Embryonic facial prominence (tissue), 1 donor: Measurements from ENCODE around the gene SEC14L2.

Experiments
- DNase-seq: peaks from one replicate; pipeline ENCODE4 v3.0.0-alpha.2; 2016; ENCODE audit errors: extremely low spot score

SEC14L2 gene

DNA sequence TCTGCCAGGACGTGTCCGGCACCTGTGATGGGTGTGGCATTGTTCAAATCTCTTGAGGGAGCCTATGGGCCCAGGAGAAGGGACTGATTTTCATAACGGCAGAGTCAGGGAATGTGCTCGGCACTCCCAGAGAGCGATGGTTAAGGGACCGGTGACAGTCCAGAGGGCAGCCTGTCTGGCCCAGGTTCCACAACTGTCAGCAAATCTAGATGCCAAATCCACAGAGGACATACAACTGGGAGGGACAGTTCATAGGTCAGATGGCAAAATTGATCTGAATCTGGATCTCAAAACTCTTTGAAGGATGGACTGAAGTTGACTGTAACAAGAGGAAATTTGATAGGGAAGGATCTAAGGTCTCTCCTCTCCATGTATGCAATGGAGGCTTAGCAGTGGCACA, 7.5 kb downstream of the SEC14L2 start:
- no peak for DNase-seq

DNA sequence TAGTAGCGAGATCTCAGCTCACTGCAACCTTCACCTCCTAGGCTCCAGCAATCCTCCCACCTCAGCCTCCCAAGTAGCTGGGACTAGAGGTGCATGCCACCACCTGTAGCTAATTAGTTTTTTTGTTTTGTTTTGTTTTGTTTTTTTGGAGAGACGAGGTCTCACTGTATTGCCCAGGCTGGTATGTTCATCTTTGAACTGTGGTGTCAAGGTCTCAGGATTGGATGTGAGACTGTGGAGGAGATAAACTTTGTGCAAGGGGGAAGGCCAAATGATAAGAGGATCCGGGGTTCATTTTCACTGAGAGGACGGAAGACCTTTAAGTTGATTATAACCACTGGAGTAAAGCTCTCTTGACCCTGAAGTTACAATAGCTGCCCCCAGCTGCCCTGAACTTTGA, 8.9 kb downstream of the SEC14L2 start:
- DNase-seq = no peak

DNA sequence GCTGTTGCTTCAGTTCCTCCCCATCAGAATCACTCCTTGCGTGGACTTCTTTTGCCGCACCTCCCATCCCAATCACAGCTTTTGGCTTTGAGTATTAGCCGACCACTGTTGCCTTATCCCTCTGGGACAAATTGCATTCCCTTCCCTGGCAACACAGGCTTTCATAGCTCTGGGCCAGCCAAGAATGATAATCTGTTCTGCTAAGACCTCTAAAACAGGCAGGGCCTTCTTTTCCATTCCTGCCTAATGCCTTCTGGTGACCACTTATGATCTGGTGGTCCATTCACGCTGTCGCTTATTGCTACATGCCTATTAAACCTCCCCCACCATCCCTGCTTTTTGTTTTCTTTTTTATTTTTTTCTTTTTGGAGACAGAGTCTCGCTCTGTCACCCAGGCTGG, 9.6 kb downstream of the SEC14L2 start:
- DNase-seq = no peak

DNA sequence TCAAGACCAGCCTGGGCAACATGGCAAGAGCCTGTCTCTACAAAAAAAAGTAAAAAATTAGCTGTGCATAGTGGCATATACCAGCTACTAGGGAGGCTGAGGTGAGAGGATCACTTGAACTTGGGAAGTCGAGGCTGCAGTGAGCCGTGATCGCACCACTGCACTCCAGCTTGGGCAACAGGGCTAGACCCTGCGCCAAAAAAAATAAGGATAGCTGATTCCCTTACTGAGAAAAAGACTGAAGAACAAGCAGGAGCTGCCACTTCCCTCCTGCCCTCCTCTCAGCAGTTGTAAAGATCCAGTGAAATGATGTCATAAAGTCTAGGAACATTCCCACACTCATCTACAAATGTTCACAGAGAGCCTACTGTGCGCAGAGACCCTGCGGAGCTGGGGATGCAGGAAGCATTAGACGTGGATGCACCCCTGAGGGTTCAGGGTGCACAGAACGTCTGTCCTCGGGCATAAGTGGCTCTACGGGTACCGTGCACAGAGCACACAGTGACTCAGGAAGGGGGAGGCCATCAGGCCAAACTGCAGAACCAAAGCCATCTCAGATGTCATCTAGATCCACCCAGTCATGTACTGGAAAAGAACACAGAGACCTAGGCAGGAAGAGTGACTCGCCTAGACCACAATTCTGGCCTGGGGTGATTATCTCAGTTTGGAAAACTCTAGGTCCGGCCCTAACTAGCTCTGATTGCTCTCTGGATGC, 11.7 kb downstream of the SEC14L2 start:
- no peak for DNase-seq

DNA sequence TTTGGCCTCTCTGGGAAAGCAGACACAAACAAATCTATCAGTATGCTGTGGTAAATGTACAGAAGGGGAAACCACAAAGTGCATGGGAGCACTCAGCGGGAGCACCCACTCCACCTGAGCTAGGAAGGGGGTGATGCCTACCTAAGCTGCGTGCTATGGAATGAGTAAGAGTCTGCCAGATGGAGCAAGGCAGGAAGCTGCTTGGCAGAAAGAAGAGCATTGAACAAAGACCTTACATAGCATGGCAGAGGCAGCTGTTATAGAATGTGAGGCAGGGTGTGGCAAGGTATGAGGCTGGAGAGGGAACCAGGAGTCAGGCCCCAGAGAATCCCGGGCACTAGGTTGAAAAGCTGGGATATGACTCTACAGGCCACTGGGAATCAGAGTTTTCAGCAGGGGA, 15.0 kb downstream of the SEC14L2 start:
- DNase-seq = no peak

DNA sequence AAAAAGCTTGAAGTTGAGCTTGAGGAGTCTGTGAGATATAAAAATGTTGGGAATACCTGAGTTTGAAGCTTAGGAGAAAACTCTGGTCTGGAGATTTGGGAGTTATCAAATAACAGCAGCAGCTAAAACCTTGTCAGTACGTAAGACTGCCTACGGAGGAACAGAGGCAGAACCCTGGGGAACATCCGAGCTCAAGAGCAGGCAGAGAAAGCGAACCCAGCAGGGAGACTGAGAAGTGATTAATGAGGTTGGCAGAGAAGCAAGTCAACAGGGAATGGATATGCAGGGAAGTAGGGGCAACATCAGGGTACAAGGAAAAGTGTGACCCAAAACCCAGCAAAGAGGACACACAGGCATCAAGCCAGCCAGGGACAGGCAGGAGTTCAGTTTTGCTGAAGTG, 16.2 kb downstream of the SEC14L2 start:
- DNase-seq = no peak

DNA sequence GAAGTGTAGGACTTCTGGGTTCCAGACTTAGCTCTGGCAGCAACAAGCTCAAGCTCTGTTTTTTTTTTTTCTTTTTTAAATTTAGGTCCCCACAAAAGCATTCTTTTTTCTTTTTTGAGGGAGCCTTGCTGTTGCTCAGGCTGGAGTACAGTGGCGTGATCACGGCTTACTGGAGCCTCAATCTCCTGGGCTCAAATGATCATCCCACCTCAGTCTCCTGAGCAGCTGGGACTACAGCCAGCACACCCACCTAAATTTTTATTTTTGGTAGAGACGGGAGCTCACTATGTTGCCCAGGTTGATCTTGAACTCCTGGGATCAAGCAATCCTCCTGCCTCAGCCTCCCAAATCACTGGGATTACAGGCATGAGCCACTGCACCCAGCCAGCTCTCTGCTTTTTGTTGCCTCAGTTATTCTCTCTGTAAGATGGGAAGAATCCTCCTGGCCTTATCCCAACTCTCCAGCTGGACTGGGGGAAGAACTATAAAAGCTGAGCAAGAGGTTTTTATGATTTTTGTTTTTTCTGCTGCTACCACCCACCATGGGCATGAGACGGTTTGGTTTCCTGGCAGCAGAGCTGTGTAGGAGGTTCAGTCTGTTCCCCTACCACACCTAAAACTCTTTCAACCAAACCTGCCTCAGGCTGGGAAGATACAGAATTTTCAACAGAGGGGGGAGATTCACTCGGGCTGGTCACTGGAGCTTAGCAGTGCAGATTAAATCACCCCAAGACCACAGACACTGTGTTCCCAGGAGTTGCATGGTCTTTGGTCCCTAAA, 17.1 kb downstream of the SEC14L2 start:
- DNase-seq = no peak

DNA sequence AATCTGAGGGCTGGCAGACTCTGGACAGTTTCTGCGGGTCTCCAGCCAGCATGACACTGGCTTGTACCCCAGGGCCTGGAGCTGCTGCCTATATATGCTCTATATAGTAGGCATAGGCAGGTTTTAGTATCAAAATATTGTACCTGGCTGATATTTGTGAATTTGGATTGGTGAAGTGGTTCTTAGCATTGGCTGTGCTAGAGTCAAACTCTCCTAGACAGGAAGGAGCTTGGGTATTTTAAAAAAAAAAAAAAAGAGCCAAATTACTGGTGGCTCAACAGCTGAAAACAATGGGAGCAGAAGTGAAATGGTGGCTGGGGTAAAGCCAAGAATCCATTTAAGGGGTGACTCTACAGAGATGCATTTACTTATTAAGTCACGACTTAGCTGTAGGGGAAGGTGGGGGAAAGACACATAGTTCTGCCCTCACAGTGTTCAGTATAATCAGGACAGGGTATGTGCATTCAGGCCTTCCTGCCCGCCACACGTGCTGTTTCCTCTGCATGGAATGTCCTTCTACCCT, 17.8 kb downstream of the SEC14L2 start:
- DNase-seq = no peak

DNA sequence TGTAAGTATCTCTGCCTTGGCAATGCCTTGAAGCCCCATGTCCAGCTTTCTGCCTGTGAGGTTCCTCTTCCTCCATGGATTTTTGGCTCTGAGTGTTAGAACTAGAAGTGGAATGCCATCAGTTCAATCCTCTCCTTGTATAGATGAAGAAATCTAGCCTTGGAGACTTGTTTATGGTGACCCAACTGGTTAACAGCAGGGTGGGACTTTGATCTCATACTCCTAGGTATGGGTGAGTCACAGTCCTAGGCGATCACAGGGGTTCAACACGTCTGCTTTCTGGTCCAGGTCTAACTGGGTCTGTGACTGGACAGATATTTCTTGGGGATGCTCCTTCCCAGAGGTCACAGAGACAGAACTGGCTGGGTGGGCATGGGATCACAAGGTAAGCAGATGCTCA, 19.6 kb downstream of the SEC14L2 start:
- DNase-seq = no peak

DNA sequence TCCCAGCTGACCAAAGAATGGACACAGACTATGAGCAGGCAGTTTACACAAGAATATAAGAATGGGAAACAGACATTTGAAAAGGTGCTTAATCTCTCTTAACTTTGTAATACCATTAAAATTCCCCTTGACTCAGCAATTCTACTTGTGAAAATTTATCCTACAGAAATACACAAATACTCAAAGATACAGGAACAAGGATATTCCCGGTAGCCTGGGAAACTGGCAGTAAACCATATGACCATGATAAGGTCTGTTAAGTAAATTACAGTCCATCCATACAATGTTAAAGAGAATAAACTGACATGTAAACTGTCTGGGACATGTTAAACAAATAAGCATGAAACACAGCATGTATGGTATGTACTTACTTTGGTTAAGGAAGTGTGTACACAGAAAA, 20.0 kb downstream of the SEC14L2 start:
- no peak for DNase-seq

DNA sequence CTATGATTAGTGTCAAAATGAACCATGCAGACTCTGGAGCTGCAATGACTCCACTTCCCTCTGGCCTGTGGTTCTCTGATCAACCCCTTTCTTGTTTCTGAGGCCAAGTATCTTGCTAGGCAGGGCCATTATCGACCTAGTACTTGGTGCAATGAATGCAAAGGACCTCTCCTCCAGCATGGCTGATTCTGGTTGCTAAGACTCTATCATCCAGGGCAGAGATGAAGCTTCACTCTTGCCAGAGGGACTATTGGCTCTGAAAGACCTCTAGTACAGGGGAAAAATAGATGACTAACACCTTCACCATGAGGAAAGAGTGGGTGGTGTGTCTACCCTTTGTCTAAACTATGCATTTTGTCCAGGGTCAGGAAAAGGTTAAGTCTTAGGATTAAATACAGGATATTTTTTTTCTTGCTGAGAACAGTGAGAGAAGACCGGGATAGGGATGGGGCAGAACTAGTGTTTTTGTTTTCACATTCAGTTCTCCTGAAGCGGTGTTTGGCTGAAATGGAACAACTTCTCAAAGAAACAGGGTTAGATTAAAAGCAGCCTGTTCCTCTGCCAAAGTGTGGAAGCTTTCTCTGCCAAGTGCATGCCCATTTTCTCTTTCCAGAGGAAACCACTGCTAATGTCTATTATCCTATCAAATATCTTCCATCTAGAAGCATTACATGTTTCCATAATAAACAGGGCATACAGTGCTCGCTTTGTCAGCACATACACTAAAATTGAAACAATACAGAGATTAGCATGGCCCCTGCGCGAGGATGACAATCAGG, 23.7 kb downstream of the SEC14L2 start:
- DNase-seq = no peak

DNA sequence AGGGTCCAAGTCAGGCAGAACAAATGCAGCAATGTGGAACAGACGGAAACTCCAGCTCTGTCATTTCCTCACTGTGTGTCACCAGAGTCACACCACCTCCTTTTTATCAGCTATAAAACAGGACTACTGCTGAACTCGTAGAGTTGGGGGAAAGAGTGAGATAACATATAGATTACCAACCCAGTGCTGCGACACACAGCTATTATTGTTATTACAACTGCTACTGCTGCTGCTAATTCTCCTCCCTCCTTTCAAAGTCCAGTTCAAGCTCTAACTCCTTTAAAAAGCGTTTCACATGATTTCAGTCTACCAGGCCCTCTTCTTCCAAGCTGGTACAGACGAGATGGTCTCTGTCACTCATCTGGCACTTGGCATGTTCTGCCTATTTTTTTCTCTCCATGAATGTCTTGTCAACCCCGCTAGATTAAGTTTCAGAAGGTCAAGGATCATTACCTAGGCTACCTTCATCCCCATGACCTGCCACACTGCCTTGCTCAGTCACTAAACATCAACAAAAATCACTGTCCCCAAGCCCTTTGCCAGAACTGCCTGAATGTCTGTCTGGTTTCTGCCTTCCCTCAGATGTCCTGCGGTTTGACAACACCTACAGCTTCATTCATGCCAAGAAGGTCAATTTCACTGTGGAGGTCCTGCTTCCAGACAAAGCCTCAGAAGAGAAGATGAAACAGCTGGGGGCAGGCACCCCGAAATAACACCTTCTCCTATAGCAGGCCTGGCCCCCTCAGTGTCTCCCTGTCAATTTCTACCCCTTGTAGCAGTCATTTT, 25.1 kb downstream of the SEC14L2 start:
- no peak for DNase-seq

DNA sequence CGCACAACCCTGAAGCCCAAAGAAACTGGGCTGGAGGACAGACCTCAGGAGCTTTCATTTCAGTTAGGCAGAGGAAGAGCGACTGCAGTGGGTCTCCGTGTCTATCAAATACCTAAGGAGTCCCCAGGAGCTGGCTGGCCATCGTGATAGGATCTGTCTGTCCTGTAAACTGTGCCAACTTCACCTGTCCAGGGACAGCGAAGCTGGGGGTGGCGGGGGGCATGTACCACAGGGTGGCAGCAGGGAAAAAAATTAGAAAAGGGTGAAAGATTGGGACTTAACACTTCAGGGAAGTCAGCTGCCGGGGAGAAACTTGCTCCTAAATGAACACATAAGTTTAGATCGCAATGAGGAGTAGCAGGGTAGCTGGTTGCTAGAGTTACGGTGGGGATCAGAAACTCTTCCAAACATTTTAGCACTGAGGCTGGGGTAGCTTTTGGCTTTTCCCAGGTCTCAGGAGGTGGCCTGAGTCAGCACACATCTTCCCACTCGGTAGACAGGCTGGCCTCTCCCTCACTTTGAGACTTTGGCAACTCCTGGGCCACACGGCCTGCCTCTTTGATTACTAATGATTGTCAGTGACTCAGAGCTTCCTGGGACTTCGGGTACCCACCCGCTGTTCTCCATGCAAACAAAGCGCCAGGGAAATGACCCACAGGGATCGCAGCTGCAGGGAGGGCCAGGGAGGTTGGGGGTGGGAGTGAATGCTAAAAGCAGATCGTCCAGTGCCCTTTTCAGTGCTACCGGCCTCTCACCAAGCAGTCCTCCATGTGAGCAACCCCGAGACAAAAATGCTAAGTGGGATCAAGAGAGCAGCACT, 25.9 kb downstream of the SEC14L2 start:
- DNase-seq = no peak

DNA sequence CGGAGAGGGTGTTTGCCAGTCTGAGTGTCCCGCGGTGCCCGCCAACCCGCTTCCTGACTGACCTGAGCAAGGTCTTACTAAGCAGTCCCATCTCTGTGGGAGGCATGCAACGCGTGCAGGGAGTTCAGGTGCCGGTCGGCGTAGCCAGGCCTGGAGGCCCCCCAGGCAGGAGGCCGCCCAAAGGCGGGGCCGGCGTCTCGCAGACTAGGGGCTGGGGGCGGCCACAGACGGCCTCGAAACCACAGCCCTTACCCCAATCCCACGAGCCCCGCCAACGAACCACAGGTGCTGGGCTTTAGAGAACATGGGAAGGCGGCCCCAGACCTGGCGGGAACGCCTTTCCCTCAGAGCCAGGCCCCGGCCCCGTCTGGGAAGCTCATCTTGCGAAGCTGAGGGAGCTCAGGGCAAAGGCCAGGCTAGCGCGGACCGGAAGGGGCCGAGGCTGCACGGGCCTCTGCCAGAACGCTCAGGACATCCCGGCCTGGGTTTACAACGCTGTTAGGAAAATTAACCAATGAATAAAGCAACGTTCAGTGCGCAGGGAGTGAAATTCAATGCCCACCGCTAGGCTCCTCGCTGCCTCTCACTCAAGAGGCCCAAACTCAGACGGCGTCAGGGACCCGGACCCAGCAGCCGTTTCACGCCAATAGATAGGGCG, 26.6 kb downstream of the SEC14L2 start:
- no peak for DNase-seq

DNA sequence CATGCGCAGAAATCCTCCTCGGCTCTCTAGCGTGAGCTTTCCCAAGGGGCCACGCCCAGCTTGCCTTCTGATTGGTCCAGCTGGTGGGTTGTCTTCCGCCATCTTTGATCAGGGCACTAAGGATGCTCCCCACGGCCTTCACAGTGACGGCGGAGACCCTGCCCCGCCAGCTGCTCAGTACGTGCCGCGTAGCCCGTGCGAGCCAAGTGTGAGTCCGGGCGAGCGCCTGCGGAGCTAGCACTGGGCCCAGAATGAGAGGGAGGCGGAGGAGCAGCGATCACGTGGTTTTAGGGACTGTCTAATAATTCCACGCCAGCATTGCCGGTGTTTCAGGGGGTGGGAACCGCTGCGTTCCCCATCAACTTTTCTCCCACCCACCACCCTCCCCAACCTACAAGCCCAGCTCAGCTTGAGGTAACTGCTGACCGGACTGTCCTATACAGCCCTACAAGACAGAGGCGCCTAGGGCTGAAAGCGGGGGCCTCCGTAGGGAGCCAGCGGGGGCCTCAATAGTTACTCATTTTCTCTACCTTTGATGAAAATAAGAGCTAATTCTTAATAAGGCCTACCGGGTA, 27.2 kb downstream of the SEC14L2 start:
- peak; percentile 99 for DNase-seq

DNA sequence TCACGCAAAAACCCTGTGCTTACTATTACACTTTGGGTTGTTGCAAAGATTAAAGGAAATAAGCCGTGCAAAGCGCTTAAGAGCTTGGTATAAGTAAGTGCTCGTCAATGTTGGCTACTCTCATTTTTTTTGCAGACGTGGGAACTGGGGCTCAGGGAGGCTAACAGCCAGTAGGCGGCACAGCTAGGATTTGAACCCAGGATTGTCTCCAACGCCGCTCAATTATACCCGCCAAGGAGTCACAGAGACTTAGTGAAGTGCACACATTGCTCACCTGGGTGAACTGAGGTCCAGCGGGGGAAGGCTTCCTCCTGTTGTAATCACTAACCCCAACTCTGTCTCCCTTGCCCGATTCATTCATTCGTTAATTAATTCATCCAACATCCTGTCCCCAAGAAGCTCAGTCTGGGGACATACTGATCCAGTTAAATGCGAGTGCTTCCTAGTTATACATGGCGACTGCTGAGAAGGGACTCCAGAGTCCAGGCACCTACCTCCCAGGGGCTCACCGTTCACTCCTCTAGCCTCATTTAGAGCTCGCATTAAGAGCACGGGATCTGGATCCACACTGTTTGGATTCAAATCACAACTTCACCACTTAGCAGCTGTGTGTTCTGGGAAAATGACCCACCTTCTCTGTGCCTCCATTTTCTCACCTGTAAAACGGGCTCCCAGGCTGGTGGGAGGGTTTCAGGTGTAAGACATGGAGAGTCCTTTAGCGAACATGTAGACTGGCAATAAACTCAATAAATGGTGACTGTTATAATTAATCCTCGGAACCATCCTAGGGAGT, 27.9 kb downstream of the SEC14L2 start:
- peak; percentile 18 for DNase-seq

DNA sequence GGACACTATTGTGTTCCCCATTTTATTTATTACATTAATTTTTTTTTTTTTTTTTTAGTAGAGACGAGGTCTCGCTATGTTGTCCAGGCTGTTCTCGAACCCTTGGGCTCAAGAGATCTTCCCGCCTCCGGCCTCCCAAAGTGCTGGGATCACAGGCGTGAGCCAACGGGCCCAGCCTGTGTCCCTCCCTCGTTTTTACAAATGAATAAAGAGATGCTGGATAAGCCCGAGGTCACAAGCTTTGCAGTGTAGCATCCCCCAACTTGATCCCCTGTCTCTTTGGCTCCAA, 28.5 kb downstream of the SEC14L2 start:
- no peak for DNase-seq

DNA sequence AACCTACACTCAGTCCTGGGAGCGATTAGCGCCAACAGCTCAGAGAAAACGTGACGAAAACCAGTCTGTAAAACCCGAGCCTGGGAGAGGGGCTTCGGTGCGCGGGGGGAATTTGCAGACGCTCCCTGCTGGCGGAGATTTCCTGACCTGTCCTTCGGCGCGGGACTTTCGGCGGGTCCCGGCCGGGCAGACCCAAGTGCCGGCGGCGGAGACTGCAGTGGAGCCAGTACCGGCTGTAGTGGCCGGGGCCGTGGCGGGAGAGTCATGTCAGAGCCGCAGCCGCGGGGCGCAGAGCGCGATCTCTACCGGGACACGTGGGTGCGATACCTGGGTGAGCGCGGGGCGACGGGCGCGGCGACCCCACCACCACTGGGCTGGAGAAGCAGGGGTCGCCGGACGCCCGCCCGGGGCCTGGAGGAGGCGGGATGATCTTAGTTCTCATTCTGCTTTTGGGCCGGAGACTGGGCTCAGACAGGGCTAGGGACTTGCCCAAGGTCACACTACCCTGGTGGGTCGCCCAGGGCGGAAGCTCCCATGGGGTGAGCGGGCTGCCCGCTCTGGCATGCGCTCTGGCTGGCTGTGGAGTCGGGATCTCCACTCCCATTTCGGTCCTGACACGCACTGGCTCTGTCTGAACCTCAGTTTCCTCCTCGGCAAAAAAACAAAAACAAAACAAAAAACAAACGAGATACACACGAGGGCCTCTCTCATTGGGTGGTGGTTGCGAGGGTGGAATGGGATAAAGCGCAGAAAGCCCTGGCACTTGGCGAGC, 29.0 kb downstream of the SEC14L2 start, which contains the start of gene MTFP1:
MTFP1 (plus strand) TSS at position 153 of the 772 bp plus-strand sequence; CDS start at position 265, 112 bp downstream.
- peak; percentile 55 for DNase-seq
